Uterus (tissue), 4 donors: ENCODE data around the gene PHLPP1. TPM values are rescaled to one million over a fixed set of nuclear protein-coding genes. Genes with fewer than 3 reads are reported as not detected.

ENCODE experiments used
- DNase-seq, 2 donors: peaks; one replicate each; pipeline ENCODE4 v3.0.0-alpha.2; 2019 to 2020
- H3K27ac ChIP-seq, 2 donors: fragments of 200-600 bp; sonication (generic); 1 replicate in 1 of 2; 2 replicates in 1 of 2; pipeline ENCODE4 v1.5.1; 2016 to 2018
- H3K27me3 ChIP-seq, 2 donors: fragments of 200-600 bp; sonication (generic); one replicate each; pipeline ENCODE4 v1.5.1; 2018 to 2019; ENCODE audit warnings: control low read depth in 1 of 2
- H3K36me3 ChIP-seq, 2 donors: fragments of 200-600 bp; sonication (generic); one replicate each; pipeline ENCODE4 v1.5.1; 2019; ENCODE audit warnings: control low read depth in 1 of 2
- H3K4me1 ChIP-seq, 2 donors: fragments of 200-600 bp; sonication (generic); one replicate each; pipeline ENCODE4 v1.5.1; 2018 to 2019; ENCODE audit warnings: control low read depth in 1 of 2
- H3K4me3 ChIP-seq, 2 donors: fragments of 200-600 bp; sonication (generic); 1 replicate in 1 of 2; 2 replicates in 1 of 2; pipeline ENCODE4 v1.5.1; 2018 to 2019; ENCODE audit warnings: mild to moderate bottlenecking in 1 of 2
- H3K9me3 ChIP-seq, 2 donors: fragments of 200-600 bp; sonication (generic); one replicate each; pipeline ENCODE4 v1.5.1; 2019; ENCODE audit warnings: control low read depth in 1 of 2
- CTCF ChIP-seq, 4 experiments: fragments of 200-600 bp in 2 of 4; fragments of 450-650 bp in 2 of 4; sonication (generic) in 2 of 4; IDR thresholded peaks; one replicate each; pipeline ENCODE4 v1.5.1; 2016 to 2019; ENCODE audit warnings: antibody characterized with exemption in 4 of 4, mild to moderate bottlenecking in 2 of 4, moderate library complexity in 1 of 4
- POLR2A ChIP-seq, 2 donors: fragments of 450-650 bp; IDR thresholded peaks; one replicate each; pipeline ENCODE4 v1.6.1; 2016; ENCODE audit warnings: antibody characterized with exemption in 2 of 2, mild to moderate bottlenecking in 1 of 2, moderate library complexity in 1 of 2
- intact Hi-C: fragments of 100-400 bp; cut with DNase I; formaldehyde crosslinking; loops from one replicate; pipeline ENCODE4 v1.15.1; 2023; ENCODE audit warnings: low total_unique reads
- total RNA-seq, 4 donors: library from RNA; depleted of rRNA in 3 of 4; stranded (reverse); fragments of >200 nt in 3 of 4; gene quantifications; one replicate each; pipeline versions ENCODE4 v1.1.0 to v1.2.4, GENCODE V29; 2014 to 2023
- donor health status: DM: yes; HTN: yes; CAD: no.

The PHLPP1 gene
- total RNA-seq, 4 donors from 2014 or later: 10.6 to 32.4 (median 14.1) TPM

DNA sequence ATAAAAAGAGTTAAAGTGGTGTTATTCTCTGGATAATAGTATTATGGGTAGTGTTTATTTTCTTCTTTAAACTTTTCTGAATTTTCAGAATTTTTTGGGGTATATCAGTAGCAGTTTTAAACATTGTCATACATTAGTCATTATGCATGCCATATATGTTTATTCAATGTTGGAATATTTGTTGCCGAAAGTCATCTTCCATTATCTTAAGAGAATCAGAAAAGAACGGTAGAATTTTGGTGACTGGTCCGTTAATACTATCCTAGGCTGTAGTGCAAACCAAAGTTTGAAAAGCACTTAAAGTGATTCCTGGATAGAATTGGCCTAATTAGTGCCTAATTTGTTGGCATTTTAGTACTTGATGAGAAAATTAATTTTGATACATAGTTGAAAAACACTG is 244.1 kb downstream of the PHLPP1 start:
- intact Hi-C loops: no loop called here
- no peak for TF ChIP-seq CTCF (IDR thresholded peaks at IDR 0.05)
- no peak for TF ChIP-seq POLR2A (IDR thresholded peaks at IDR 0.05)
- Histone ChIP-seq H3K4me1 (no peaks in the 10 kb centered on the region), H3K27ac (no peak overlapping the region), H3K27me3 (no peaks in the 10 kb centered on the region), H3K4me3 (no peak overlapping the region), H3K9me3 (no peaks in the 10 kb centered on the region), H3K36me3 (no peaks in the 10 kb centered on the region)
- no peak for DNase-seq

DNA sequence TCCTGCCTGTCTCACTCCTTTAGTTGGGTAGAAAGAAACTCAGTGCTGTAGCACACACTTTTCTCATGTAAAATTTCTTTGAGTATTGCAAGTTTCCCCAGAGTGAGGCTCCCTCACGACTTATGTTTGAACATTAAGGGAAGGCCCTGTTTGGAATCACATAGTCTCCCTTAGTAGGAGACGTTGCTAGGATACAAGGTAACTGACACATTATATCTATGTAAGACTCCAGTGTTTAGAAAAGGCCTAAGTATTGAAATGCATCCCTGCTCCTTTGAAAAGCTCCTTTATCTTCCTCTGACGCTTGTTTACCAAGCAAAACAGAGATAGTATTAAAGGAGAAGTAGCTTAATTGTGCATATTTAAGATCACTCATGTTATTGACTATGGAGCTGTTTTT is 248.2 kb downstream of the PHLPP1 start:
- no peaks in the 10 kb centered on the region for H3K4me1 ChIP-seq
- H3K36me3 ChIP-seq: no peaks in the 10 kb centered on the region
- DNase-seq: no peak
- H3K9me3 ChIP-seq: no peaks in the 10 kb centered on the region
- intact Hi-C loops: no loop called here
- H3K27me3 ChIP-seq: no peaks in the 10 kb centered on the region
- no peak for TF ChIP-seq CTCF (IDR thresholded peaks at IDR 0.05)
- H3K27ac ChIP-seq: no peak overlapping the region
- H3K4me3 ChIP-seq: no peak overlapping the region

GRCh38 chr18:62964432-62964831 is 249.1 kb downstream of the PHLPP1 start:
- no peak overlapping the region for H3K27ac ChIP-seq
- no peaks in the 10 kb centered on the region for H3K36me3 ChIP-seq
- no peaks in the 10 kb centered on the region for H3K4me1 ChIP-seq
- intact Hi-C loops: no loop called here
- no peak for DNase-seq
- no peaks in the 10 kb centered on the region for H3K9me3 ChIP-seq
- H3K4me3 ChIP-seq: no peak overlapping the region
- H3K27me3 ChIP-seq: no peaks in the 10 kb centered on the region
- no peak for TF ChIP-seq POLR2A (IDR thresholded peaks at IDR 0.05)
- no peak for TF ChIP-seq CTCF (IDR thresholded peaks at IDR 0.05)

GRCh38 chr18:62967089-62967488 is 251.7 kb downstream of the PHLPP1 start:
- Histone ChIP-seq H3K4me3 (no peak overlapping the region), H3K27me3 (no peaks in the 10 kb centered on the region), H3K9me3 (no peaks in the 10 kb centered on the region), H3K4me1 (no peaks in the 10 kb centered on the region), H3K27ac (no peak overlapping the region), H3K36me3 (no peaks in the 10 kb centered on the region)
- no peak for TF ChIP-seq POLR2A (IDR thresholded peaks at IDR 0.05)
- TF ChIP-seq CTCF (IDR thresholded peaks at IDR 0.05): no peak
- DNase-seq: no peak
- intact Hi-C loops: no loop called here

DNA sequence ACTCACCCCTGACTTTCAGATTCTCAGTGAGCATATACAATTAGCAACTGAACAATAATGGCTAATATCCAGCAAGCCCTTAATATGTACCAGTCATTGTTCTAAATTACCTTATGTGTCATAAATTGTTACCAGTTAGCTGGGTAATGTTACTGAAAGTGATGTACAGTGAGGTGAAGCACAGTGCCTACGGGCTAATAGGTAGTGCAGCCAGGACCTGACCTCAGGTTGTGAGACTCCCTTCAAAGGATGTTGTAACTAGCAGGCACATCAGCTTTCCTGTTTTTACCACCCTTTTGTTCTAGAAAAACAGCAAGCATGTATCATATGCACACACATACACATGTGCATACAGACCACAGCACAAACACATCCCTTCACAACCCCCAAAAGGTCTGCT is 258.3 kb downstream of the PHLPP1 start:
- Histone ChIP-seq H3K4me3 (no peak overlapping the region), H3K27ac (no peak overlapping the region), H3K27me3 (no peaks in the 10 kb centered on the region), H3K4me1 (no peaks in the 10 kb centered on the region), H3K9me3 (no peaks in the 10 kb centered on the region), H3K36me3 (no peaks in the 10 kb centered on the region)
- no peak for DNase-seq
- TF ChIP-seq POLR2A (IDR thresholded peaks at IDR 0.05) (no peak), CTCF (IDR thresholded peaks at IDR 0.05) (no peak)
- intact Hi-C loops: no loop called here
